ENCODE data around the gene CSRP2.

Gene CSRP2

GRCh38 chr12:76876696-76877229 lies 2.1 kb downstream of the CSRP2 start:
- Mint-ChIP-seq H3K27ac (no peak overlapping the region), H3K9me3 (no peaks in the 10 kb centered on the region), H3K27me3 (peaks cover 32% of the 10 kb centered on the region), H3K36me3 (no peaks in the 10 kb centered on the region), H3K4me1 (peaks cover 12% of the 10 kb centered on the region), H3K4me3 (no peak overlapping the region)

GRCh38 chr12:76874491-76875190 lies 4.2 kb downstream of the CSRP2 start:
- Mint-ChIP-seq H3K4me1 (peaks cover 9% of the 10 kb centered on the region), H3K27me3 (peaks cover 26% of the 10 kb centered on the region), H3K36me3 (no peaks in the 10 kb centered on the region), H3K4me3 (no peak overlapping the region), H3K9me3 (no peaks in the 10 kb centered on the region), H3K27ac (no peak overlapping the region)

- Mint-ChIP-seq H3K4me3 (no peak overlapping the region), H3K36me3 (no peaks in the 10 kb centered on the region), H3K27me3 (peaks cover 25% of the 10 kb centered on the region), H3K9me3 (no peaks in the 10 kb centered on the region), H3K27ac (no peak overlapping the region), H3K4me1 (peaks cover 4% of the 10 kb centered on the region)
Observed at GRCh38 chr12:76874027-76874426, 4.8 kb downstream of the CSRP2 start.

GRCh38 chr12:76872415-76872814 lies 6.4 kb downstream of the CSRP2 start:
- Mint-ChIP-seq H3K4me1 (no peaks in the 10 kb centered on the region), H3K9me3 (no peaks in the 10 kb centered on the region), H3K36me3 (no peaks in the 10 kb centered on the region), H3K27me3 (peaks cover 21% of the 10 kb centered on the region), H3K27ac (no peak overlapping the region), H3K4me3 (no peak overlapping the region)

- Mint-ChIP-seq H3K4me3 (no peak overlapping the region), H3K4me1 (no peaks in the 10 kb centered on the region), H3K27ac (no peak overlapping the region), H3K27me3 (peaks cover 16% of the 10 kb centered on the region), H3K9me3 (no peaks in the 10 kb centered on the region), H3K36me3 (no peaks in the 10 kb centered on the region)
Observed at GRCh38 chr12:76871742-76872141, 7.1 kb downstream of the CSRP2 start.

GRCh38 chr12:76871082-76871481 lies 7.7 kb downstream of the CSRP2 start:
- no peak overlapping the region for H3K27ac Mint-ChIP-seq
- H3K4me3 Mint-ChIP-seq = no peak overlapping the region
- no peaks in the 10 kb centered on the region for H3K36me3 Mint-ChIP-seq
- no peaks in the 10 kb centered on the region for H3K4me1 Mint-ChIP-seq
- H3K9me3 Mint-ChIP-seq = no peaks in the 10 kb centered on the region
- H3K27me3 Mint-ChIP-seq = peaks cover 18% of the 10 kb centered on the region

GRCh38 chr12:76866726-76867125 lies 12.1 kb downstream of the CSRP2 start:
- Mint-ChIP-seq H3K4me1 (no peaks in the 10 kb centered on the region), H3K36me3 (no peaks in the 10 kb centered on the region)

GRCh38 chr12:76866151-76866567 lies 12.7 kb downstream of the CSRP2 start:
- Mint-ChIP-seq H3K27me3 (peaks cover 12% of the 10 kb centered on the region), H3K36me3 (no peaks in the 10 kb centered on the region), H3K27ac (no peak overlapping the region), H3K9me3 (no peaks in the 10 kb centered on the region), H3K4me1 (no peaks in the 10 kb centered on the region), H3K4me3 (no peak overlapping the region)

More at GRCh38 chr12:76866726-76867125, 12.1 kb downstream of the CSRP2 start:
- Mint-ChIP-seq H3K27me3 (peaks cover 12% of the 10 kb centered on the region), H3K27ac (no peak overlapping the region), H3K4me3 (no peak overlapping the region), H3K9me3 (no peaks in the 10 kb centered on the region)

- H3K9me3 Mint-ChIP-seq = no peaks in the 10 kb centered on the region
- H3K27me3 Mint-ChIP-seq = peaks cover 12% of the 10 kb centered on the region
- no peaks in the 10 kb centered on the region for H3K36me3 Mint-ChIP-seq
- no peak overlapping the region for H3K27ac Mint-ChIP-seq
- no peak overlapping the region for H3K4me3 Mint-ChIP-seq
- no peaks in the 10 kb centered on the region for H3K4me1 Mint-ChIP-seq
Observed at GRCh38 chr12:76864791-76865400, 13.9 kb downstream of the CSRP2 start.

GRCh38 chr12:76863837-76864236 lies 15.0 kb downstream of the CSRP2 start:
- H3K27me3 Mint-ChIP-seq = peaks cover 11% of the 10 kb centered on the region
- no peak overlapping the region for H3K27ac Mint-ChIP-seq
- no peaks in the 10 kb centered on the region for H3K36me3 Mint-ChIP-seq
- H3K4me1 Mint-ChIP-seq = no peaks in the 10 kb centered on the region
- no peak overlapping the region for H3K4me3 Mint-ChIP-seq
- H3K9me3 Mint-ChIP-seq = no peaks in the 10 kb centered on the region

GRCh38 chr12:76863005-76863670 lies 15.7 kb downstream of the CSRP2 start:
- no peaks in the 10 kb centered on the region for H3K36me3 Mint-ChIP-seq
- H3K9me3 Mint-ChIP-seq = no peaks in the 10 kb centered on the region
- no peaks in the 10 kb centered on the region for H3K4me1 Mint-ChIP-seq
- no peak overlapping the region for H3K27ac Mint-ChIP-seq
- no peak overlapping the region for H3K4me3 Mint-ChIP-seq
- H3K27me3 Mint-ChIP-seq = peaks cover 11% of the 10 kb centered on the region

- Mint-ChIP-seq H3K4me1 (no peaks in the 10 kb centered on the region), H3K36me3 (peaks cover 4% of the 10 kb centered on the region), H3K27ac (no peak overlapping the region), H3K9me3 (no peaks in the 10 kb centered on the region), H3K27me3 (no peaks in the 10 kb centered on the region), H3K4me3 (no peak overlapping the region)
Observed at GRCh38 chr12:76860256-76860655, 18.6 kb downstream of the CSRP2 start.

GRCh38 chr12:76859611-76860010 lies 19.2 kb downstream of the CSRP2 start:
- Mint-ChIP-seq H3K27me3 (no peaks in the 10 kb centered on the region), H3K36me3 (peaks cover 8% of the 10 kb centered on the region), H3K9me3 (peaks cover 5% of the 10 kb centered on the region), H3K4me1 (no peaks in the 10 kb centered on the region), H3K27ac (no peak overlapping the region), H3K4me3 (no peak overlapping the region)

- no peaks in the 10 kb centered on the region for H3K4me1 Mint-ChIP-seq
Observed at GRCh38 chr12:76856018-76856644, 22.7 kb downstream of the CSRP2 start.

GRCh38 chr12:76855271-76855670 lies 23.5 kb downstream of the CSRP2 start:
- no peaks in the 10 kb centered on the region for H3K4me1 Mint-ChIP-seq
- no peak overlapping the region for H3K4me3 Mint-ChIP-seq
- no peak overlapping the region for H3K27ac Mint-ChIP-seq
- H3K27me3 Mint-ChIP-seq = no peaks in the 10 kb centered on the region
- peaks cover 24% of the 10 kb centered on the region for H3K36me3 Mint-ChIP-seq
- H3K9me3 Mint-ChIP-seq = peaks cover 6% of the 10 kb centered on the region

More at GRCh38 chr12:76856018-76856644, 22.7 kb downstream of the CSRP2 start:
- H3K27me3 Mint-ChIP-seq = no peaks in the 10 kb centered on the region
- H3K36me3 Mint-ChIP-seq = peaks cover 19% of the 10 kb centered on the region
- peaks cover 6% of the 10 kb centered on the region for H3K9me3 Mint-ChIP-seq
- no peak overlapping the region for H3K27ac Mint-ChIP-seq
- H3K4me3 Mint-ChIP-seq = no peak overlapping the region

Data from activated naive CD4-positive, alpha-beta T cell treated with anti-CD3 and anti-CD28 coated beads, Interleukin-2, amount 50 U/mL, for 24 hours (primary cell).